D721Med (cell line): ENCODE results near the gene DKK3.

Experiments used
- DNase-seq: peaks from one replicate; pipeline ENCODE4 v3.0.0; 2011; ENCODE audit warnings: low spot score; ENCODE audit not compliant: insufficient read length
- FAIRE-seq: peaks from 2 replicates; lab custom pipeline; 2011; peaks lifted over from hg19 to GRCh38; lab: Jason Lieb, UNC
- CTCF ChIP-seq: IDR thresholded peaks from 2 replicates; pipeline ENCODE4 v1.5.1; 2012; ENCODE audit warnings: mild to moderate bottlenecking, control low read depth; ENCODE audit not compliant: insufficient read depth; ENCODE audit errors: missing control alignments

DKK3 gene

GRCh38 chr11:12001186-12001585 is 7.2 kb downstream of the DKK3 start:
- DNase-seq (no peak), FAIRE-seq (no peak)
- TF ChIP-seq CTCF: no peak

GRCh38 chr11:11998091-11998781 is 10.2 kb downstream of the DKK3 start:
- TF ChIP-seq CTCF: no peak
- DNase-seq (no peak), FAIRE-seq (no peak)

- FAIRE-seq: no peak
- DNase-seq: no peak
- no peak for TF ChIP-seq CTCF
Measured at GRCh38 chr11:11997049-11997322, 11.4 kb downstream of the DKK3 start.

- FAIRE-seq (no peak), DNase-seq (no peak)
- no peak for TF ChIP-seq CTCF
Measured at GRCh38 chr11:11996321-11997048, 11.9 kb downstream of the DKK3 start.

- TF ChIP-seq CTCF: no peak
- DNase-seq: no peak
Measured at GRCh38 chr11:11995601-11996000, 12.8 kb downstream of the DKK3 start.

GRCh38 chr11:11993839-11994238 is 14.6 kb downstream of the DKK3 start:
- DNase-seq: no peak
- no peak for FAIRE-seq
- TF ChIP-seq CTCF: no peak

More at GRCh38 chr11:11995601-11996000, 12.8 kb downstream of the DKK3 start:
- FAIRE-seq: no peak
